ENCODE data around the gene P3H1. TPM values are rescaled to one million over a fixed set of nuclear protein-coding genes. Genes with fewer than 3 reads are reported as not detected.

The P3H1 gene
- total RNA-seq, 4 donors from 2014 or later = 19.5 to 33.5 (median 24.9) TPM

DNA sequence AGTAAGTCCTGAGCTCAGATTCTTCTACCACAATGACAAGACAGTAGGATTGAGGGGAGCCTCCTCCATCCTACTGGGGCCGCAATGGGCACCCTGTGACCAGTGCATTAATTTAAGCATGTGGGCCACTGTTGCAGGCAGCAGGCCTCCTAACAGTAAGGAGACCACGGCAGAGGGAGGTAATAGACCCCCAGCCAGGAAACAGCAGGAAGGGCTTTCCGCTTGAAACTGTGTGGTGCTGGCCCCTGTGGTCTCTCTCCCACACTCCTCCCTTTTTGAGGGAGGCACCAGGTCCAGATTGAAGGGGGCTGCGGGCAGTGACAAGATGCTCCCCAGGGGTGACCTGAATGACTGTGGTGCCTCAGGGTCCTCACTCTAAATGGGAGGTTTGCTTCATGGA lies 25.1 kb downstream of the P3H1 start:
- H3K36me3 ChIP-seq = peaks cover 0 to 12% (median 11%) of the 10 kb centered on the region in 4 donors
- H3K27me3 ChIP-seq = no peaks in the 10 kb centered on the region
- no peak for TF ChIP-seq POLR2A (IDR thresholded peaks at IDR 0.05; ENCODE audit: low read depth)
- no peak for TF ChIP-seq POLR2AphosphoS5 (IDR thresholded peaks at IDR 0.05)
- TF ChIP-seq, protein P1, sequence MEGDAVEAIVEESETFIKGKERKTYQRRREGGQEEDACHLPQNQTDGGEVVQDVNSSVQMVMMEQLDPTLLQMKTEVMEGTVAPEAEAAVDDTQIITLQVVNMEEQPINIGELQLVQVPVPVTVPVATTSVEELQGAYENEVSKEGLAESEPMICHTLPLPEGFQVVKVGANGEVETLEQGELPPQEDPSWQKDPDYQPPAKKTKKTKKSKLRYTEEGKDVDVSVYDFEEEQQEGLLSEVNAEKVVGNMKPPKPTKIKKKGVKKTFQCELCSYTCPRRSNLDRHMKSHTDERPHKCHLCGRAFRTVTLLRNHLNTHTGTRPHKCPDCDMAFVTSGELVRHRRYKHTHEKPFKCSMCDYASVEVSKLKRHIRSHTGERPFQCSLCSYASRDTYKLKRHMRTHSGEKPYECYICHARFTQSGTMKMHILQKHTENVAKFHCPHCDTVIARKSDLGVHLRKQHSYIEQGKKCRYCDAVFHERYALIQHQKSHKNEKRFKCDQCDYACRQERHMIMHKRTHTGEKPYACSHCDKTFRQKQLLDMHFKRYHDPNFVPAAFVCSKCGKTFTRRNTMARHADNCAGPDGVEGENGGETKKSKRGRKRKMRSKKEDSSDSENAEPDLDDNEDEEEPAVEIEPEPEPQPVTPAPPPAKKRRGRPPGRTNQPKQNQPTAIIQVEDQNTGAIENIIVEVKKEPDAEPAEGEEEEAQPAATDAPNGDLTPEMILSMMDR (IDR thresholded peaks at IDR 0.05) = no peak
- no peak for TF ChIP-seq EP300 (IDR thresholded peaks at IDR 0.05)
- H3K27ac ChIP-seq (replicated peaks in 1 of 4) = no peak overlapping the region
- no peak for DNase-seq (ENCODE audit: extremely low spot score)
- H3K9me3 ChIP-seq = no peaks in the 10 kb centered on the region
- intact Hi-C loops (cut with DNase I) = no loop called here
- 92% methylated on average over 3 of the region's 4 CpGs for WGBS
- H3K4me1 ChIP-seq = no peaks in the 10 kb centered on the region
- H3K4me3 ChIP-seq = no peak overlapping the region

DNA sequence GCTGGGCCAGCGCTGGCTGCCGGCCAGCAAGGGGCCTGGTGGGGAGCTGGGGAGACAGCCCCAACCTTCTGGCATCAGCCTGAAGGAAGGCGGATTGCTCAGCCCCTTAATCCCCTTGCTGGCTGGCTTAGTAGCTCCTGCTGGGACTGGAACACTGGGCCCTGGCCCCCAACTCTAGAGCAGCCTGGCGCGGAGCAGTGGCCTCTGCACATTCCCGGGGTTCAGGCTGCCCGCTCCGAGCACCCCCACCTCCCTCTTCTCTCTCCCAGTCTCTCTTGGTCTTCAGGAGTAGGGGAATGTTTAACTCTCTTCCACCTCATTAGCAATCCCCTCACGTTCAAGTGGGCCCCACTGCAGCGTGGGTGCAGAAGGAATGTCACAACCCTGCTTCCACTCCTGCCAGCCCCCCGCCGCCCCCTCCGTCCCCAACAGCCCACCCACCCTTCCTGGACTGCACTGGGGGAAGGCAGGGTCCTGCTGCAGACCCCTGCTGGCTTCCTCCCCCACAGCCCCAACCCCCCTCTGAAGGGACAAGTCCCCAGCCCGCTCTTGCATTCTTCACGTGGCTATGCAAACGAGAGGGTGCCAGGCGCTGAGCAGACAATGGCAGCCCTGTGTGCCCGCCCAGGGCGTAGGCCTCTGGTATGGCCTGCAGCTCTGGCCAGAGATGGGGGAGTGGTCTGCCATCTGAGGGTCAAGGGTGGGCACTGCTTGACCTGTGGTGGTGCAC lies 25.8 kb downstream of the P3H1 start:
- Histone ChIP-seq H3K4me3 (no peak overlapping the region), H3K4me1 (no peaks in the 10 kb centered on the region), H3K27me3 (no peaks in the 10 kb centered on the region), H3K9me3 (no peaks in the 10 kb centered on the region), H3K27ac (replicated peaks in 1 of 4) (no peak overlapping the region), H3K36me3 (peaks cover 0 to 5% (median 4%) of the 10 kb centered on the region in 4 donors)
- intact Hi-C loops (cut with DNase I) = no loop called here
- DNase-seq (ENCODE audit: extremely low spot score) = no peak
- TF ChIP-seq, protein P1 (IDR thresholded peaks at IDR 0.05) = no peak
- WGBS = 68% methylated on average over 14 of the region's 19 CpGs

DNA sequence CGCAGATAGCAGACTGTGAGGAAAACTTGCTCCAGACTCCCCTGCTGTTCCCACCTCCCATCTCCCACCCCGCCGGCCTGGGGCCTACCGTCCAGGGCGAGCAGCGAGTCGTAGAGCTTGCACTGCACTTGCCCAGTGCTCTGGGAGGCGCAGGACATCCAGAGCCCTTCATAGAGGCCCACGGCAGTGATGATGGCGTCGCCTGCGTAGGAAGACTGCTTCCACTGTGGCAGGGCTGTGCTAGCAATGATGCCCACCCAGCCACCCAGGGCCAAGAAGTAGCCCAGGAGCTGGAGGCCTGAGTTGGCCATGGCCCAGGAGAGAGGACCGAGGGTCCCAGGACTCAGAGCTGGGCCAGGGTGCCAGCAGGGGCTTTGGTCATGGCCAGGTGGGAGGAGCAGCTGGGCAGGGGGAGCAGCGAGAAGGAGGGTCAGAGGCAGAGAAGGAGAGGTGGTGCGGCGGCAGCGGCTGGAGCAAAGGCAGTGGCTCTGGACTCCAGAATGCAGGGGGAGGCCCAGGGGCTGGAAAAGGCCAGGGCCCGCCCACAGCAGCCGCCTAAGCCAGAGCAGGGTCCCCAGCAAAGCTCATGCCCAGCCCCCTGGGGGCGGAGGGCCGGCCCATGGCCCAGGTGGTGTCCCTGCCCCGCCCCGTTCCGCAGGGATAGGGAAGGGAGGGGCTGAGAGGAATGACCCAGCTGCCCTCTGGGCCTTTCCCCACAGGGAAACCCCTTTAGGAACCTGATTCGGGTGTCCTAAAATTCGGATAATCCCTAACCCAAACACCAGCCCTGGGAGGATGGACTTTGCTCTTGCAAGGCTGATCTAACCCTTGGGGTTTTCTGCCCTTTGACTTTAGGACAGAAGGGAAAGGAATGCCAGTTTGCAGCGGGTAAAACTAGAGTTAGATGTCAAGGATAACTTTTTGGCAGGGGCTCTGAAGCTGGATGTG lies 26.8 kb downstream of the P3H1 start, which contains the start of gene CLDN19:
Gene CLDN19, minus strand, starts transcription at position 484 of the 948 bp plus-strand sequence. Its CDS starts 173 bp downstream, at position 311.
- TF ChIP-seq, protein P1 (IDR thresholded peaks at IDR 0.05) = no peak
- TF ChIP-seq EP300 (IDR thresholded peaks at IDR 0.05) = no peak
- no peak for TF ChIP-seq POLR2AphosphoS5 (IDR thresholded peaks at IDR 0.05)
- TF ChIP-seq POLR2A (IDR thresholded peaks at IDR 0.05; ENCODE audit: low read depth) = no peak
- intact Hi-C loops (cut with DNase I) = no loop called here
- no peaks in the 10 kb centered on the region for H3K4me1 ChIP-seq

DNA sequence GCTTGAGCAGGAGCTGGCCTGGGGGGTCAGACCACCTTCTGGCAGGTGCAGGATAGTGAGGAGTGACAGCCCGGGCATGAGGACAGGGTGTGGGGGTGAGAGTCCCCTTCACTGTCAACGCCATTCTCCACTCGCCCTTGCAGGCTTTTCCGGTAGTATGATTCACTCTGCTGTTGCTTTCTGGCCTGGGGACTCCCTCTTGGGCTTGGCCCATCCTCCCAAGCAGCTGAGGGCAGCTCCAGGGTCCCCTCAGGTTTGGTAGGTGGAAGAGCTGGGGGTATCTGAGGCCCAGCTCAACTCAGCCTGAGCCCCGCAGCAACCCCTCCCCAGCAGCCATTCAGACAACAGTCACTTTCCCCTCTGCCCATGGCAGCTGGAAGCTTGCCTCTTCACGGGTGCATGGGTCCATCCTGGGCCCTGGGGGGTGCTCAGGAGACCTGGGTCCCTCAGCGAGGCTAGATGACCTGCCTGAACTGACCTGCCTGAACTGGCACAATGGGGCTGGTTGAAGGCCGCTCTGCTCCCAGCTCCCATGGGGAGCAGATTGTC lies 28.1 kb downstream of the P3H1 start:
- no peaks in the 10 kb centered on the region for H3K9me3 ChIP-seq
- intact Hi-C loops (cut with DNase I) = no loop called here
- no peak for TF ChIP-seq EP300 (IDR thresholded peaks at IDR 0.05)
- TF ChIP-seq, protein P1 (IDR thresholded peaks at IDR 0.05) = no peak
- no peak for DNase-seq (ENCODE audit: extremely low spot score)
- no peak overlapping the region for H3K27ac ChIP-seq (replicated peaks in 1 of 4)
- H3K36me3 ChIP-seq = no peaks in the 10 kb centered on the region
- no peaks in the 10 kb centered on the region for H3K4me1 ChIP-seq
- no peak overlapping the region for H3K4me3 ChIP-seq
- H3K27me3 ChIP-seq = peaks cover 0 to 11% (median 0%) of the 10 kb centered on the region in 4 donors
- WGBS = 94% methylated on average over 3 of the region's 8 CpGs

More for the DNA sequence above, 26.8 kb downstream of the P3H1 start, which contains the start of gene CLDN19:
- Histone ChIP-seq H3K27ac (replicated peaks in 1 of 4) (no peak within 1 kb of the TSS), H3K4me3 (no peak within 1 kb of the TSS), H3K9me3 (no peaks in the 10 kb centered on the region), H3K36me3 (no peaks in the 10 kb centered on the region), H3K27me3 (peaks cover 0 to 4% (median 0%) of the 10 kb centered on the region in 4 donors)
- DNase-seq (ENCODE audit: extremely low spot score) = no peak
- WGBS = 74% methylated on average over 27 of the region's 27 CpGs

All from esophagus muscularis mucosa (tissue), 4 donors.